ENCODE measurements around the gene TOM1L2.

Gene TOM1L2

DNA sequence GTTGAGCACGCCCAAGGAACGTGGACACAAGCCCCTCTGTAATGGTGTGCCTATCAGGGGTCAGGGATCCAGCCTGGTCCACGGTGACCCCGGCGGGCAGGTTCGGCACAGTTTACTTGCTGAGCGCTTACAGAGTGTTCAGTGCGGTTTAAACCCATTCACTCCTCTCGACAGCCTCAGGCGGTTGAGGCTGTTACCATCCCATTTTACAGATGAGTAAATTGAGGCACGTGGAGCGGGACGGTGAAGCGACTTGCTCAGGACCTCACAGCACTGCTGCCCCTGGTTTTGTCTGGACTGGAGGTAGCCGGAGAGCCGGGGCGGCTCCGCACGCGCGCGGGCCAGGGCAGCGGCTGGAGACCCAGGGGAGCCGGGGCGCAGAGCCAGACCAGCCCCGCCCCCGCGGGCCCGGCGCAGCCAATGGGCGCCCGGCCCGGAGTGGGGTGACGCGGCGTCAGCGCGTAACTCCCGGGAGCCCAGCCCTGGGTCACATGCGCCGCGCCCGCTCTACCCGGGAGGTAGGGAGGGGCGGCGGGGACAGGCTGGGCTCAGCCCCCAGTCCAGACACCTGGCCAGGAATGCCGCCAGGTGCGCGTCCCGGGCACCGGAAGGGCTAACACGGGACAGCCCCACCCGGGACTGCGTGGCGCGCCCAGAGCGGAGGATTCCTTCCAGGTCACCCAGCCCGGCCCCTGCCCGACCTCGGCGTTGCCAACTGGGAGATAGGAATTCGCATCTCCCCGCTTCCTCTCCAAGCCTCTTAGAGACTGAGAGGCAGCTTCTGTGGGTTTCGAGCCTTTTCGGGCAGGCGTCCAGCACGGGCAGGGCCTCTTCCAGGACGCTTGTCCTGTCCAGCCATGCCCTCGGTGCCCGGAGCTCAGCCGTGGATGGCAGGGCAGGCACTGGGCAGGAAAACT is 132.2 kb downstream of the TOM1L2 start:
- no peak for TF ChIP-seq CTCF (conservative IDR thresholded peaks at IDR 0.05; ENCODE audit: low read depth, low read length)
- H3K9ac ChIP-seq = peak overlapping the region; percentile 61
- H3K36me3 ChIP-seq (ENCODE audit: insufficient read depth) = no peaks in the 10 kb centered on the region
- no peaks in the 10 kb centered on the region for H3K27me3 ChIP-seq (ENCODE audit: insufficient read depth, low read depth)
- H3K4me1 ChIP-seq (ENCODE audit: low read depth, poor library complexity, severe bottlenecking) = peaks cover 47% of the 10 kb centered on the region
- peak overlapping the region; percentile 53 for H3K27ac ChIP-seq
- H3K4me2 ChIP-seq = peak overlapping the region; percentile 82
- H2AFZ ChIP-seq (ENCODE audit: low read depth) = peak overlapping the region; percentile 30
- peaks cover 8% of the 10 kb centered on the region; the same call in 1 of the 2 replicates for H3K79me2 ChIP-seq (ENCODE audit: insufficient read depth, low read depth)
- no peak overlapping the region for H3K4me3 ChIP-seq (IDR thresholded peaks at IDR 0.05; ENCODE audit: insufficient read depth, low read depth, low read length)
- no peaks in the 10 kb centered on the region for H4K20me1 ChIP-seq (ENCODE audit: insufficient read depth)

GRCh38 chr17:17837966-17838962 is 133.9 kb downstream of the TOM1L2 start:
- no peak for TF ChIP-seq CTCF (conservative IDR thresholded peaks at IDR 0.05; ENCODE audit: low read depth, low read length)
- no peak overlapping the region; the same call in 1 of the 2 replicates for H3K27ac ChIP-seq
- H3K79me2 ChIP-seq (ENCODE audit: insufficient read depth, low read depth) = peaks cover 24% of the 10 kb centered on the region
- H3K36me3 ChIP-seq (ENCODE audit: insufficient read depth) = no peaks in the 10 kb centered on the region
- no peak overlapping the region for H3K4me3 ChIP-seq (IDR thresholded peaks at IDR 0.05; ENCODE audit: insufficient read depth, low read depth, low read length)
- peak overlapping the region; percentile 93; the same call in 1 of the 2 replicates for H3K9ac ChIP-seq
- H3K27me3 ChIP-seq (ENCODE audit: insufficient read depth, low read depth) = no peaks in the 10 kb centered on the region
- peak overlapping the region; percentile 43 for H3K4me2 ChIP-seq
- H2AFZ ChIP-seq (ENCODE audit: low read depth) = no peak overlapping the region
- H3K4me1 ChIP-seq (ENCODE audit: low read depth, poor library complexity, severe bottlenecking) = peaks cover 63% of the 10 kb centered on the region
- H4K20me1 ChIP-seq (ENCODE audit: insufficient read depth) = no peaks in the 10 kb centered on the region

DNA sequence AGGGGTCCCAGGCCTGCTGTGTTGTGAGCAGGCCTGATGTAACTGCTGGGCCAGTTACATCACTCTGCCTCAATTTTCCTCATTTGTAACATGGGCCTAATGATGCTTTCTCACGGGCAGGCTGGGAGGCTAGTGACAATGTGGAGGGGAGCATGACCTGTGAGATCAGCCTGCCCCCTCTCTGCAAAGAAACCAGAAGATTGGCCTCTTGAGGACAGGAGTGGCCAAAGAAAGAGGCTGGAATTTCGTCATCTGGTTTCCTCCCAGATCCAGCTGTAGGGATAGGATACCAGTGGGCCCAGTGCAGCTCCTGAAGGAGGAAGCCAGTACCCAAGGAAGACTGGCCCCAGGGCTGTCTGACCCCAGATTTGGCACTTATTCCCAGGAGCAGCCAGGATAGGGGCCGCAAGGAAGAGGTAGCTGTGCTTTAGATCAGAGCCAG is 134.8 kb downstream of the TOM1L2 start:
- H3K79me2 ChIP-seq (ENCODE audit: insufficient read depth, low read depth) = peaks cover 30% of the 10 kb centered on the region

More for the DNA sequence above, 134.8 kb downstream of the TOM1L2 start:
- H3K27ac ChIP-seq = peak overlapping the region; percentile 88
- peaks cover 63% of the 10 kb centered on the region for H3K4me1 ChIP-seq (ENCODE audit: low read depth, poor library complexity, severe bottlenecking)
- no peaks in the 10 kb centered on the region for H3K27me3 ChIP-seq (ENCODE audit: insufficient read depth, low read depth)
- no peak overlapping the region for H3K4me3 ChIP-seq (IDR thresholded peaks at IDR 0.05; ENCODE audit: insufficient read depth, low read depth, low read length)
- no peak overlapping the region for H2AFZ ChIP-seq (ENCODE audit: low read depth)
- H3K9ac ChIP-seq = peak overlapping the region; percentile 93; the same call in 1 of the 2 replicates
- TF ChIP-seq CTCF (conservative IDR thresholded peaks at IDR 0.05; ENCODE audit: low read depth, low read length) = no peak
- no peaks in the 10 kb centered on the region for H4K20me1 ChIP-seq (ENCODE audit: insufficient read depth)
- peak overlapping the region; percentile 43 for H3K4me2 ChIP-seq
- H3K36me3 ChIP-seq (ENCODE audit: insufficient read depth) = no peaks in the 10 kb centered on the region
